Dendritic cell treated with granulocyte-macrophage colony-stimulating factor and Interleukin-4, amounts not matched to agents 40 ng/mL and 50 ng/mL, for 4 days (primary cell): ENCODE data around the gene OR51Q1.

ENCODE experiments used
- H3K27ac Mint-ChIP-seq: one replicate; pipeline ENCODE4 v1.8.0; 2022; ENCODE audit warnings: mild to moderate bottlenecking, mixed read lengths
- H3K27me3 Mint-ChIP-seq: one replicate; pipeline ENCODE4 v1.8.0; 2022; ENCODE audit warnings: mild to moderate bottlenecking, mixed read lengths
- H3K36me3 Mint-ChIP-seq: one replicate; pipeline ENCODE4 v1.8.0; 2022; ENCODE audit warnings: low read depth, mixed read lengths
- H3K4me1 Mint-ChIP-seq: one replicate; pipeline ENCODE4 v1.8.0; 2022; ENCODE audit warnings: low read depth, mixed read lengths
- H3K4me3 Mint-ChIP-seq: one replicate; pipeline ENCODE4 v1.8.0; 2022; ENCODE audit warnings: mild to moderate bottlenecking, moderate library complexity, mixed read lengths
- H3K9me3 Mint-ChIP-seq: one replicate; pipeline ENCODE4 v1.8.0; 2022; ENCODE audit warnings: mixed read lengths
- intact Hi-C: fragments of 100-400 bp; cut with micrococcal nuclease; formaldehyde crosslinking; loops from one replicate; pipeline ENCODE4 v1.15.0; 2022

OR51Q1 gene

DNA sequence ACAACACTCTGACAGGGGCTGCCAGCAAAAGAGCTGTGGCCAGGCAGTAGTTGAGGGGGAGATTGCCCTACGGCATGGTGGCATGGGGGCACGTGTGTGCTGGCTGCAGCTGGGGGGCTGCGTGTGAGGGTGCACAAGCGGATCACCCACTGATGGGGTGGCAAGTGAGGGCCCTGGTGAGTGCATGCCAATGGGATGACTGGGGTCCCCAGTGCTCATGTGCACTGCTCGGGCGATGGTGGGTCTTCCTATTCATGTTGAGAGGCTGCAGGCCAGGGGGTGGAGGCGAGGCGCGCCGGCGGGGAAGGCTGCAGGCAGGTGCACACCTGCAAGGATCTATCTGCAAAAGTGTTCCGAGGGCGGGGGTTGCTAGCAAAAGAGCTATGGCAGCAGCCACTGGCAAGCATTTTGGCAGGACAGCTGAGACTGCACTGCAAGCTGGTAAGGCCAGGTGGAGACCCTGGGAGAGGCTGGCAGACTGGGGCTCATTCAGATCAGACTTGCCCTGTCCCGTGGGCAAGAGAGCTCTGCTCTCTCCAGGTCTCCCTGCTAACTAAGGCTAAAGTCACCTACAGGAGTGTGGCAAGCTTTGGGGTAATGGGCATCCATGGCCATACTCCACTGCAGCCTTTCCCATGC lies 39.2 kb downstream of the OR51Q1 start:
- H3K4me3 Mint-ChIP-seq: no peak overlapping the region
- no peak overlapping the region for H3K27ac Mint-ChIP-seq
- H3K9me3 Mint-ChIP-seq: peaks cover 9% of the 10 kb centered on the region
- H3K36me3 Mint-ChIP-seq: no peaks in the 10 kb centered on the region
- intact Hi-C loops: loop anchor here (10.0 kb wide), 1 partner anchor 414 kb away; no protein-coding TSS in a partner anchor
- no peaks in the 10 kb centered on the region for H3K4me1 Mint-ChIP-seq
- H3K27me3 Mint-ChIP-seq: no peaks in the 10 kb centered on the region

DNA sequence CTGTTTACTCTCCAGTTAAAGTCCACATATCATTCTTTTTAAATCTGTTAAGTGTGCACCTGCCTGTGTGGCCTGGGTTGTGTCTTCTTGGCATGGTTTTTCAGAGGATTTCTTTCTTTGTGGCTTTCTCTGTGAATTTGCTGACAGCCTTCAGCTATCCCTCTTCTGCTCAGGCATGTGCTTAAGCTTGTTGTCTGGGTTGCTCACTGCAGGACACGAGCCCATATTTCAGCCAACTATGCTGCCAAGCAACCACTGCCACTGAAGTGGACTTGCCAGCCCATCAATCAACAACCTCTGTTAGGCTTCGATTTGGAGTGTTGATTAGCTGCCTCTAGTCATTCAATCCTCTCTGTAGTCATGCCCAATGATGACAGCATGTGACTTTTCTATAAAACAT lies 45.6 kb downstream of the OR51Q1 start:
- Mint-ChIP-seq H3K4me1 (peaks cover 7% of the 10 kb centered on the region), H3K27ac (no peak overlapping the region), H3K27me3 (peaks cover 3% of the 10 kb centered on the region), H3K36me3 (no peaks in the 10 kb centered on the region), H3K9me3 (no peaks in the 10 kb centered on the region), H3K4me3 (no peak overlapping the region)
- intact Hi-C loops: loop anchor here (10.0 kb wide), 1 partner anchor 407 kb away; no protein-coding TSS in a partner anchor
